ENCODE measurements around the gene ALPK1.
"Not testable (repeated sequence)": the region's sequence is repeated elsewhere in the genome, so short reads cannot be mapped to it uniquely, and the experiment has no call there.

ALPK1 gene

GRCh38 chr4:112284662-112285411 lies 12.3 kb upstream of the ALPK1 start:
- no peak for DNase-seq (ENCODE audit: low spot score)

- peak; percentile 51 for DNase-seq (ENCODE audit: low spot score)
Measured at GRCh38 chr4:112287258-112287989, 9.7 kb upstream of the ALPK1 start.

- DNase-seq (ENCODE audit: low spot score): peak; percentile 78
Measured at GRCh38 chr4:112288455-112288854, 8.7 kb upstream of the ALPK1 start.

DNA sequence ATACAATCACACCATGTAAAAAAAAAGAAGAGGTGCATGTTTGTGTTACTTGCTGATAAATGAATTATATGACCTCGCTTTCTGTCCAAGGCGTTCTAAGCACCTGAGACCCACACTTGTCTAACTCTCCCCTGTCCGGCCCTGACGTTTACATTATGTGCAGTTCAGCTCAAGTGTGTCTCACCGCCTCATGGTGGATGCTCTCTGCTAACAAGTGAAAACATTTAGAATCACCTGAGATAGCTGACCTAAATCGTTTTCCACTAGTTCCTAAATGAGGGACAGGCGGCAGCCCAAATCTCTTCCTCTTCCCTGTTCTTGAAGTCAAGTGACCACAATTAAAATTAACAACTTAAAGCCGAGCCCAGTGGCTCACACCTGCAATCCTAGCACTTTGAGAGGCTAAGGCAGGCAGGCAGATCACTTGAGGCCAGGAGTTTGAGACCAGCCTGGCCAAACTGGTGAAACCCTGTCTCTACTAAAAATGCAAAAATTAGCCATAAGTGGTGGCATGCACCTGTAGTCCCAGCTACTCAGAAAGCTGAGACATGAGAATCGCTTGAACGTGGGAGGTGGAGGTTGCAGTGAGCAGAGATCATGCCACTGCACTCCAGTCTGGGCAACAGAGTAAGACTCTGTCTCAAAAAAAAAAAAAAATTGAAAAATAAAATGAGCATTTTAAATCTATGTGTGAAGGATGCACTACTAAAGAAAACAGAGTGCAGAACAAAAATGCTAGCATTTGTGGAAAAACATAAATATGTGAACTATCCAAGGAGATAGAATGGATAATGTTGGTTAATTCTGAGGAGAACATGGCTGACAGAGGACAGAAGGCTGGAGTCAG lies 7.5 kb upstream of the ALPK1 start:
- no peak for DNase-seq (ENCODE audit: low spot score)

DNA sequence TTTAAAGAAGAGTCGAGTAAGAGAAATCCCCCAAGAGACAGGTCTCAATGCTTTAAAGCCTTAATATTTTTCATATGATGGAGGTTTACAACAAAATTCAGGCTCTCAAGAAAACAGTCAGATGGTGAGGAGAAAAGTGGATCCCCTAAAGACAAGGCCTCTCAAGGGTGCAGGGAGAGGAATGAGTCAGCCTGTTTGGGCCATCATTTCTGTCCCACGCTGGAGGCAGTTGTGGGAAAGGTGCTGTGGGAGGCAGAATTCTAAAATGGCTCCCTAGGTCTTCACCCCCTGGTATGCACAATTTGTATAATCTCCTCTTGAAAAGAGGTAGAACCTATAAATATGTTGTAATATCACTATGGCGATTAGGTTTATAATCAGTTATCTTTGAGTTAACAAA lies 6.8 kb upstream of the ALPK1 start:
- peak; percentile 78 for DNase-seq (ENCODE audit: low spot score)

GRCh38 chr4:112299721-112300120 lies 2.6 kb downstream of the ALPK1 start:
- no peak for DNase-seq (ENCODE audit: low spot score)

GRCh38 chr4:112302320-112303274 lies 5.4 kb downstream of the ALPK1 start:
- no peak for DNase-seq (ENCODE audit: low spot score)

DNA sequence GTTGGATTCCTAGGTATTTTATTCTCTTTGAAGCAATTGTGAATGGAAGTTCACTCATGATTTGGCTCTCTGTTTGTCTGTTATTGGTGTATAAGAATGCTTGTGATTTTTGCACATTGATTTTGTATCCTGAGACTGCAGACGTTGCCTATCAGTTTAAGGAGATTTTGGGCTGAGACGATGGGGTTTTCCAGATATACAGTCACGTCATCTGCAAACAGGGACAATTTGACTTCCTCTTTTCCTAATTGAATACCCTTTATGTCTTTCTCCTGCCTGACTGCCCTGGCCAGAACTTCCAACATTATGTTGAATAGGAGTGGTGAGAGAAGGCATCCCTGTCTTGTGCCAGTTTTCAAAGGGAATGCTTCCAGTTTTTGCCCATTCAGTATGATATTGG lies 8.3 kb downstream of the ALPK1 start:
- not testable (repeated sequence) for DNase-seq (ENCODE audit: low spot score)

GRCh38 chr4:112309263-112309791 lies 12.2 kb downstream of the ALPK1 start:
- DNase-seq (ENCODE audit: low spot score): not testable (repeated sequence)

- DNase-seq (ENCODE audit: low spot score): no peak
Measured at GRCh38 chr4:112311516-112311915, 14.3 kb downstream of the ALPK1 start.

GRCh38 chr4:112312610-112313239 lies 15.6 kb downstream of the ALPK1 start:
- DNase-seq (ENCODE audit: low spot score): no peak

GRCh38 chr4:112315446-112315845 lies 18.3 kb downstream of the ALPK1 start:
- DNase-seq (ENCODE audit: low spot score): no peak

DNA sequence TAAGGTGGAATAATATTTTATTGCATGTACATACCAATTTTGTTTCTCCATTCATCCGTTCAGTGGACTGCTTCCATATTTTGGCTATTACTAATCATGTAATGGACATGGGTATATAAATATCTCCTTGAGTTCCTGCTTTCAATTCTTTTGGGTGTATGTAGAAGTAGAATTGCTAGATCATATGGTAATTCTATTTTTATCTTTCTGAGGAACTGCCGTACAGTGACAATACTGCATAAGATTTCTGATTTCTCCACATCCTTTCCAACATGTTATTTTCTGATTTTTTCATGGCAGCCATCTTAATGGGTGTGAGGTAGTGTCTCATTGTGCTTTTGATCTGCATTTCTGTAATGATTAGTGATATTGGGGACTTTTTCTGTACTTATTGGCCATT lies 19.2 kb downstream of the ALPK1 start:
- no peak for DNase-seq (ENCODE audit: low spot score)

DNA sequence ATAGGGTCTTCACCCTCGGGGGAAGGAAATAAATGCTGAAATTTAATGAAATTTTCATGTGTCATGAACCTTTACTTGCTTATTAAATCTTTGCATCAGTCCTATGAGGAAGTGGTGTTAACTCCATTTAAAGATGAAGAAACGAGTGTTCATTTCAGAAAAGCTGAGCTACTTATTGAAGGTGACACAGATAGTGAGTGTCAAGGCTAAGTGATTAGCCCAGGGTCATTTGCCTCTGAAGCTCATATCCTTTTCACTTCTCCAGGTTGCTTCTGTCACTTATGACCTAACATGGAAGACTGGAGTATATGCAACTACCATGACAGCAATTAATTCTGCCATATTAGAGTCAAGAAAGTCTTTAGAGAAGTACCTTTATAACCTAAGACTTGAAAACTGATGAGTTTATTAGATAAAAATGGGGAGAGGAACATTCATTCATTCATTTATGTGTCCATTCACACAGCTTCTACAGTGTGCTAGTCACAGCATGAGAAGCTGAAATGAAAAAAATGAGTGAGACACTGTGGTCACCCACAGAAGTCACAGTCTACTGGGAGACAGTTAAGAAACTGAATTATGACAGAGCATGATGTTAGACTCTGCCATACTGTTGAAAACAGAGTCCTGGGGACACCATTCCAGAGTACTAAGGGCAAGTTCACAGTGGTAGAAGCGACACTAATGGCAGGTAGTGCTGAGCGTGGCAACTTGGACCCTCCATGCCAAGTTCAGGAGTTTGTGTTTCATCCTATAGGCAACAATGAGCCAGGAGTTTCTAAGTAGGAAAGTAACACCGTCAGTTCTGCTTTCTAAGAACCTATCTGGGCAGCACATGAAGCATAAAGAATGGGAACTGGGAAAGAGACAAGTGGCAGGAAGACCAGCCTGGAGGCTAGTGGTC lies 21.3 kb downstream of the ALPK1 start:
- peak; percentile 22 for DNase-seq (ENCODE audit: low spot score)

- peak; percentile 76 for DNase-seq (ENCODE audit: low spot score)
Measured at GRCh38 chr4:112321776-112322684, 24.9 kb downstream of the ALPK1 start.

DNA sequence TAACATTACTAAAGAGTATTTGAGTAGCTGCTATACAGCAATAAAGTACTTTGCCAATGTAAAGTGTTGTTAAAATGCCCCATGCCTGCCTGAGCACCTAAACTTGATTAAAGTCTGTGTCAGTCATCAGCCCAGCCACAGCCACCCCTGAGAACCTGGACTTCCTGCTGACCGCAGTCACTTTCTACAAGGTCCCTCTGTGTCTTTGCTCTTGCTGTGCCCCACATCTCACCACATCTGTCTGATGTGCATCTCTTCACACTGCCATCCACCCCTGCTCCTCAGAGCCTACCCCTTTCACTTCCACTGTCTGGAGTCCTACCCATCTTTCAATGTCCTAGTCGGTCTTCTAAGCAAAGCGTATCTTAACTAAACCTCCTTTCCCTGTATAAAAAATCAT lies 25.7 kb downstream of the ALPK1 start:
- DNase-seq (ENCODE audit: low spot score): no peak

DNA sequence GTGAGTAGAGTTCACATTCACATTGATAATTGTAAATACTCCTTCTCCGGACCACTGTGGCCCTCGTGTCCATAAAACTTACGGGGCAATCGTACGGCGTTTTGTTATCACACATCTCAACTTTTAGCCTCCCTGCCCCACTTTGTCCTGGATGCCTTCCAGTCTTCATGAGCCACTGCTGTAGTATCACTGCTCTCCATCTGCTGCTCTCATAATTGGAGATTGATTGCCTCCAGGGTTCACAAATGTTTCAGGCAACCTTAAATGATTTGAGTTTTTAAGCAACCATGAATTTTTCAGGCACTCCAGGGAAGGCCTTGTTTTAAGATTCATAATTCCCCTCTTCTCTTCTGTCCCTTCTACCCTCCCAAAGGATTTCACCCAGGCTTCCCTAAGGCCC lies 28.4 kb downstream of the ALPK1 start:
- no peak for DNase-seq (ENCODE audit: low spot score)

- peak; percentile 60 for DNase-seq (ENCODE audit: low spot score)
Measured at GRCh38 chr4:112327965-112328733, 31.0 kb downstream of the ALPK1 start.

Data from activated CD4-positive, alpha-beta T cell treated with anti-CD3 and anti-CD28 coated beads, Interleukin-2, Interleukin-4, amounts not matched to agents 100 ng/mL and 50 ng/mL, durations not matched to agents 16 hours and 8 hours (primary cell).